Urothelium cell line (cell line): ENCODE results near the gene ZBTB3.
"Not testable (repeated sequence)": the region's sequence is repeated elsewhere in the genome, so short reads cannot be mapped to it uniquely, and the experiment has no call there.

Source experiments
- DNase-seq: peaks from one replicate; pipeline ENCODE4 v3.0.0; 2011; ENCODE audit warnings: low spot score, mixed read lengths
- FAIRE-seq: peaks from 2 replicates; lab custom pipeline; 2011; peaks lifted over from hg19 to GRCh38; lab: Jason Lieb, UNC

ZBTB3 gene

GRCh38 chr11:62753736-62754603 lies at the start of gene ZBTB3:
Gene ZBTB3, minus strand, starts transcription at chr11:62754160. Its CDS starts 496 bp downstream, at chr11:62753664.
- peak; percentile 35 for FAIRE-seq
- DNase-seq, result peak; percentile 96

- no peak for FAIRE-seq
- DNase-seq, result no peak
These were observed 47.1 kb upstream of the ZBTB3 start for GRCh38 chr11:62801071-62801470.

DNA sequence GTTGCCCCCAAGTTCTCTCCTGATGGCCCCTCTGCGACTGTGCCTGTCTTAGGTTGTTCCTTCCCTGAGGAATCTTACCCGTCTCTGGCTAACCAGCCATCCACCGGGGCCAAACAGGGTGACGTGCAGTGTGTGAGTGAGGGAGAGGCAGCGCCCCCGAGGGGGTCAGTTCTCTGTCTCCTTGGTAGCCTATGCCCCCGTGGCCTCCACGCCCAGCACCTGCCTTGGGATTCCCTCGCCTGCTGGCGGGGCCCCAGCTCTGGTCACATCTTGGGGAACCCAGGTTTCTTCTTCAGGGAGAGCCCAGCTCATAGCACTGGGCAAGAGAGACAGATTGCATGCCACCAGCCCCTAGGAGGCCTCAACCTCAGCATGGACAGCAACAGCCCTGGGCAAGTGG lies 45.5 kb upstream of the ZBTB3 start:
- FAIRE-seq (no peak), DNase-seq (no peak)

GRCh38 chr11:62796281-62796680 lies 42.3 kb upstream of the ZBTB3 start:
- FAIRE-seq, result no peak

GRCh38 chr11:62794201-62794775 lies 40.3 kb upstream of the ZBTB3 start:
- no peak for FAIRE-seq

More at GRCh38 chr11:62796281-62796680, 42.3 kb upstream of the ZBTB3 start:
- DNase-seq, result no peak

DNA sequence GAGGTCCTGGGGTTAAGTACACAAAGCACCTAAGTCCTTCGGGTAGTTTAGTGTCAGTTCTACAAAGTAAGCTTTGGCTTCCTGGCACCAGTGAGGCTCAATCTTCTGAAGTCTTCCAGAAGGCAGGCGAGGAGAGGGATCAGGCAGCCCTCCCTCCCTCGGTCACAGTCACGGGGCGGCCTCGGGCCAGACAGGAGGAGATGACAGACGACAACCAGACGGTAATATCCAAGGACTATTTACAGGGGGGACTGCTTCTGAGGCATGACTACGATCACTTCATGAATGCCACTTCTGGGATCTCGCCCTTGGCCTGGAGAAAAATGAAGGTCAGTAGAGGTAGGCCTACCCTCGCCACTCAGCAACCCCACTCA lies 38.2 kb upstream of the ZBTB3 start:
- DNase-seq, result peak; percentile 14
- FAIRE-seq, result no peak

More at GRCh38 chr11:62794201-62794775, 40.3 kb upstream of the ZBTB3 start:
- DNase-seq, result no peak

- no peak for FAIRE-seq
- DNase-seq, result peak; percentile 93
These were observed 37.7 kb upstream of the ZBTB3 start, which contains the start of gene TMEM223 for GRCh38 chr11:62791501-62792201. Gene TMEM223, minus strand, starts transcription at chr11:62792006. Its CDS starts 12 bp downstream, at chr11:62791994.

DNA sequence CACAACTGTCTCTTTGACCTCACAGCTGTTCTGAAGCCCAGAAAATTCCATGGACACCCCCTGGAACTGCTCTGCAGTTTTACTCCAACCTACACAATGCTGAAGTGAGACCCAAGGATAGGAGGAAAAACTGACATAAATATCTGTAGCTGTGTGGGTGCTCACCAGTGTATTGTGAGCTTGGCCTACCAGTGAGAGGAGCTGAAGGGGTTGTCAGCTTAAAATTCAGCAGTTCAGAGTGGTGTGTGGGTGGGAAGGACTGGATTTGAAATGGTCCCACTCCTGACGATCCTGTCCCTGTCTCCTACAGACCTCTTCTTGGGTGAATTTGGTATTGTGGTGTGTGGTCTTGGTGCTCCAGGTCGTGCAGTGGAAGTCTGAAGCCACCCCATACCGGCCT lies 35.6 kb upstream of the ZBTB3 start:
- DNase-seq, result no peak

GRCh38 chr11:62788991-62789390 lies 35.0 kb upstream of the ZBTB3 start:
- no peak for FAIRE-seq
- no peak for DNase-seq

More for the DNA sequence above, 35.6 kb upstream of the ZBTB3 start:
- FAIRE-seq, result no peak

- FAIRE-seq (peak; percentile 68), DNase-seq (peak; percentile 96)
These were observed 33.2 kb upstream of the ZBTB3 start, which contains the start of gene TMEM179B for GRCh38 chr11:62787005-62787759. Gene TMEM179B, plus strand, starts transcription at chr11:62787402. Its CDS starts 30 bp downstream, at chr11:62787432.

GRCh38 chr11:62786318-62787004 lies 32.5 kb upstream of the ZBTB3 start:
- FAIRE-seq (no peak), DNase-seq (peak; percentile 90)

- FAIRE-seq (no peak), DNase-seq (no peak)
These were observed 28.8 kb upstream of the ZBTB3 start for GRCh38 chr11:62782753-62783152.

GRCh38 chr11:62778441-62778840 lies 24.5 kb upstream of the ZBTB3 start:
- no peak for FAIRE-seq
- no peak for DNase-seq

GRCh38 chr11:62777389-62777788 lies 23.4 kb upstream of the ZBTB3 start:
- FAIRE-seq, result no peak
- DNase-seq, result no peak

DNA sequence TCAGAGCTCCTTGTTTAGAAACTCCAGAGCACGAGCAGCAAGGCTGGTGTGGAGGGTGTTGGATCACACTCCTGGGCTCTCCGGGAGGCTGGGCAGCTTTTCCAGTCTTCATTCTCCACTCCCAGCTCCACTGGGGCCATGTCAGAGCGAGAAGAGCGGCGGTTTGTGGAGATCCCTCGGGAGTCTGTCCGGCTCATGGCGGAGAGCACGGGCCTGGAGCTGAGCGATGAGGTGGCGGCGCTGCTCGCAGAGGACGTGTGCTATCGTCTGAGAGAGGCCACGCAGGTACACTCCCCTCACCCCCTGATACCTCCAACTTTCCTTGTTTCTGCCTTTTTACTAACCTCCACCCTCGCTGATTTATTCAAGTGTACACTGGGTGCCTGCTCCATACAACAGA lies 21.7 kb upstream of the ZBTB3 start:
- DNase-seq (no peak), FAIRE-seq (no peak)

- FAIRE-seq (no peak), DNase-seq (no peak)
These were observed 20.4 kb upstream of the ZBTB3 start for GRCh38 chr11:62774407-62774806.

DNA sequence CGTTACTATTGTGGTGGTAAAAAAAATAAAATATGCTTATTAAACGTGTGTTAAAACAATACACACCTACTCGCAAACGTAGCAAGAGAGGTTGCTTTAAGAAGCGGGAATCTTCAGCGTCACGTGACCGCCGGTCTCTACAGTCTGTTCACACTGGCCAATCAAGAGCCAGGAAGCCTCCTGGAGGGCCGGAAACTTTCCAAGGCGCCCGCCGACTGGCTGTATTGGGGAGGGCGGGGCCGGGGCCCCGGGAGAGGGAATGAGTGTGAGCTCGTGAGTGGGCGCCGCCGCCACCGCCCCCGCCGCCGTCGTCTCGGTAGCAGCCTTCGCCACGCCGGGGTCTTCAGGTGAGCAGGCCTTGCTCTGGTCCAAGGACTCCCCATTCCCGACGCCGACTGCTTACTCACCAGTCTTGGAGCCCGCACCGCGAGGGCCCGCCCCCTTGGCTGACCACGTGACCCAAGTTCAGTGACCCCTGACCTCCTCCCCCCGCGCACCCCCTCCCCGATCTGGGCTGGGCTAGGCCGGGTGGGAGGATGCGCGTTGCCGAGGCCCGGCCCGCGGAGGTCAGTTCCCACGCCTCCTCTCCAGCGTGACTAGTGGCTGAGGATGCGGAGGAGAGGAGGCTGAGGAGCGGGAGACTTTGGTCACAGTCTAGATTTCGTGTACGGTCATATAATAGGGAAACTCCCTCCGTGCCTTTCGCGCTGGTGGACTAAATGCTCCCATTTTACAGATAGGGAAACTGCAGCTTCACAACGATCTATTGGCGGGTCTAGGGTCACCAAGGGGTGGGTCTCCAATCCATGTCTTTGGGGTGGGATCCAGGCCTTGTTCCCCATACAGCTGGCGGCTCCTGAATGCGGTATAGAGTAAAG lies 17.4 kb upstream of the ZBTB3 start, which contains the start of gene TAF6L:
Gene TAF6L (plus strand): TSS at position 253 of the 878 bp plus-strand sequence. CDS start 4,388 bp downstream, outside the sequence.
- FAIRE-seq, result peak; percentile 58

DNA sequence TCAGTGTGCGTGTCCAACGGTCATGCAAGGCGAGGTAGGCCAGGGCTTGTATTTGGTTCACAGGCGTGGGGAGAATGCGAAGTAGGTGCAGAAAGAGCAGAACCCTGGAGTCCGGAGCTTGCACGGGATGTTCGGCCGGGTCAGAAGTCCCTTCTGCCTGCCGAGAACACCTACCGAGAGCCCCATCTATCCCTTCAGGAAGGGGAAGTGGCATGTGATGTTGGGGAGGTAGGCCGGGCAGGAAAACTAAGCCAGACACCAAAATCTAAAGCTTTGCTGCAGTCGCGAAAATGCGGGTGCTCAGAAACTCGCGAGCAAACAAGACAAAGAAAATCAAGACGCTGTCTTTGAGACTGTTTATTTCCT lies 16.8 kb upstream of the ZBTB3 start:
- DNase-seq, result peak; percentile 33
- no peak for FAIRE-seq

More for the DNA sequence above, 17.4 kb upstream of the ZBTB3 start, which contains the start of gene TAF6L:
- peak; percentile 97 for DNase-seq

- FAIRE-seq, DNase-seq: not testable (repeated sequence)
These were observed 6.9 kb upstream of the ZBTB3 start for GRCh38 chr11:62760867-62761227.
